SK-N-SH (cell line): Measurements from ENCODE around the gene SOCS7. TPM values are rescaled to one million over a fixed set of nuclear protein-coding genes. Genes with fewer than 3 reads are reported as not detected.

ENCODE experiments used
- CTCF ChIA-PET: fragments of 300-600, 350-600 bp; formaldehyde crosslinking; extraction: SDS; loops from one replicate; lab custom pipeline; 2021; lab: Yijun Ruan, JAX
- POLR2A ChIA-PET: fragments of 350-600 bp; sonication (Branson Sonifier 250); formaldehyde crosslinking; extraction: SDS; loops from one replicate; lab custom pipeline; 2020; ENCODE audit warnings: antibody characterized with exemption, inconsistent platforms; lab: Yijun Ruan, JAX
- DNase-seq: peaks from one replicate; pipeline ENCODE4 v3.0.0; 2012
- H2AFZ ChIP-seq: fragments of 200-600 bp; sonication (generic); 2 replicates; pipeline ENCODE4 v1.8.1; 2016; ENCODE audit warnings: antibody characterized with exemption, mild to moderate bottlenecking, low read depth
- H3F3A ChIP-seq: fragments of 200-600 bp; sonication (generic); replicated peaks from 2 replicates; pipeline ENCODE3; 2016; ENCODE audit warnings: antibody characterized with exemption, mild to moderate bottlenecking; ENCODE audit not compliant: insufficient read depth
- H3K27ac ChIP-seq, 2 experiments: fragments of 200-500 bp in 1 of 2; fragments of 200-600 bp in 1 of 2; sonication (Bioruptor generic) in 1 of 2; sonication (generic), shearing (Covaris generic) in 1 of 2; 2 replicates each; pipeline versions ENCODE4 v1.5.1 to v1.6.1; 2014 to 2016; ENCODE audit warnings: low read depth in 2 of 2, inconsistent platforms in 1 of 2, low read length in 1 of 2, mild to moderate bottlenecking in 1 of 2, mixed read lengths in 1 of 2
- H3K27me3 ChIP-seq: fragments of 200-600 bp; sonication (generic), shearing (Covaris generic); 2 replicates; pipeline ENCODE4 v1.6.1; 2016; ENCODE audit warnings: mixed run types; ENCODE audit not compliant: insufficient read depth
- H3K36me3 ChIP-seq, 2 experiments: fragments of 200-500 bp in 1 of 2; fragments of 200-600 bp in 1 of 2; sonication (Bioruptor generic) in 1 of 2; sonication (generic) in 1 of 2; replicated peaks in 1 of 2; 2 replicates each; pipeline versions ENCODE3 to v1.5.1; 2014 to 2016; ENCODE audit warnings: low read length in 1 of 2, mild to moderate bottlenecking in 1 of 2; ENCODE audit not compliant: insufficient read depth in 2 of 2, control insufficient read depth in 1 of 2
- H3K4me1 ChIP-seq, 2 experiments: fragments of 200-500 bp in 1 of 2; fragments of 200-600 bp in 1 of 2; sonication (Bioruptor generic) in 1 of 2; sonication (generic), shearing (Covaris generic) in 1 of 2; 2 replicates each; pipeline versions ENCODE4 v1.5.1 to v1.6.1; 2014 to 2016; ENCODE audit warnings: low read depth in 1 of 2, low read length in 1 of 2, mixed run types in 1 of 2; ENCODE audit not compliant: insufficient read depth in 2 of 2, control insufficient read depth in 1 of 2
- H3K4me2 ChIP-seq: fragments of 200-600 bp; sonication (generic), shearing (Covaris generic); 2 replicates; pipeline ENCODE4 v1.6.1; 2017; ENCODE audit warnings: mixed run types
- H3K4me3 ChIP-seq, 2 experiments: fragments of 200-500 bp in 1 of 2; fragments of 200-600 bp in 1 of 2; sonication (Bioruptor generic) in 1 of 2; sonication (generic), shearing (Covaris generic) in 1 of 2; 2 replicates each; pipeline versions ENCODE4 v1.5.1 to v1.8.1; 2014 to 2016; ENCODE audit warnings: low read depth in 2 of 2, inconsistent platforms in 1 of 2, low read length in 1 of 2, mild to moderate bottlenecking in 1 of 2, mixed read lengths in 1 of 2, moderate library complexity in 1 of 2
- H3K79me2 ChIP-seq: fragments of 200-600 bp; sonication (generic); 2 replicates; pipeline ENCODE4 v1.8.1; 2017; ENCODE audit warnings: mild to moderate bottlenecking; ENCODE audit not compliant: insufficient read depth
- H3K9ac ChIP-seq: fragments of 200-600 bp; sonication (generic); 2 replicates; pipeline ENCODE4 v1.6.1; 2017; ENCODE audit warnings: mixed run types
- H3K9me2 ChIP-seq: fragments of 200-600 bp; sonication (generic); 2 replicates; pipeline ENCODE4 v1.6.1; 2017; ENCODE audit warnings: mixed run types
- H3K9me3 ChIP-seq: fragments of 200-600 bp; sonication (generic); 2 replicates; pipeline ENCODE4 v1.6.1; 2017; ENCODE audit warnings: mixed run types, mild to moderate bottlenecking, moderate library complexity
- H4K20me1 ChIP-seq: fragments of 200-600 bp; sonication (generic); 2 replicates; pipeline ENCODE4 v1.6.1; 2017; ENCODE audit warnings: mild to moderate bottlenecking, mixed run types; ENCODE audit not compliant: insufficient read depth
- CHD2 ChIP-seq: fragments of 150-350 bp; IDR thresholded peaks from 2 replicates; pipeline ENCODE4 v1.6.1; 2018; ENCODE audit warnings: low read length; ENCODE audit not compliant: partially characterized antibody
- ELF1 ChIP-seq: IDR thresholded peaks from 2 replicates; pipeline ENCODE4 v1.4.0; 2012
- FOXM1 ChIP-seq: IDR thresholded peaks from 2 replicates; pipeline ENCODE4 v1.4.0; 2012; ENCODE audit warnings: low read depth, mild to moderate bottlenecking
- MEF2A ChIP-seq: IDR thresholded peaks from 2 replicates; pipeline ENCODE4 v1.4.0; 2012; ENCODE audit warnings: low read depth, borderline replicate concordance
- MXI1 ChIP-seq: IDR thresholded peaks from 2 replicates; pipeline ENCODE4 v1.6.1; 2012; ENCODE audit warnings: mild to moderate bottlenecking, low read depth, low read length, improper control_type of control experiment
- RFX5 ChIP-seq: IDR thresholded peaks from 2 replicates; pipeline ENCODE4 v1.6.1; 2012; ENCODE audit warnings: mild to moderate bottlenecking, improper control_type of control experiment, low read length
- SMC3 ChIP-seq: IDR thresholded peaks from 2 replicates; pipeline ENCODE4 v1.6.1; 2012; ENCODE audit warnings: low read depth, low read length, improper control_type of control experiment
- TCF12 ChIP-seq: IDR thresholded peaks from 2 replicates; pipeline ENCODE4 v1.4.0; 2012
- YY1 ChIP-seq: IDR thresholded peaks from 2 replicates; pipeline ENCODE4 v1.4.0; 2012; ENCODE audit warnings: low read depth, mild to moderate bottlenecking
- whole genome bisulfite sequencing: methylation state at CpG from one replicate; pipeline ENCODE4 v1.1.6; 2017; ENCODE audit warnings: low lambda C conversion rate; 5-methylcytosine and 5-hydroxymethylcytosine counted together
- polyA plus RNA-seq, 3 experiments: library from polyadenylated mRNA; depleted of rRNA; stranded (reverse); fragments of >200 nt; gene quantifications; 2 replicates each; pipeline ENCODE4 v1.2.3, GENCODE V29; 2012
- TF ChIP-seq, protein P1 (sequence below): fragments of 150-350 bp; IDR thresholded peaks from 2 replicates; pipeline ENCODE4 v1.6.1; 2016; ENCODE audit warnings: mild to moderate bottlenecking, low read depth, low read length
- TF ChIP-seq, protein P2 (sequence below): IDR thresholded peaks from 2 replicates; pipeline ENCODE4; 2012
- TF ChIP-seq, protein P3 (sequence below): IDR thresholded peaks from 2 replicates; pipeline ENCODE4 v1.4.0; 2012; ENCODE audit warnings: low read depth, borderline replicate concordance
- TF ChIP-seq, protein P4 (sequence below): IDR thresholded peaks from 2 replicates; pipeline ENCODE4 v1.4.0; 2012; ENCODE audit warnings: low read depth, borderline replicate concordance

The SOCS7 gene
- polyA plus RNA-seq, 1 of the 3 experiments (the other 2 are of a cell fraction): 7.4 TPM

DNA sequence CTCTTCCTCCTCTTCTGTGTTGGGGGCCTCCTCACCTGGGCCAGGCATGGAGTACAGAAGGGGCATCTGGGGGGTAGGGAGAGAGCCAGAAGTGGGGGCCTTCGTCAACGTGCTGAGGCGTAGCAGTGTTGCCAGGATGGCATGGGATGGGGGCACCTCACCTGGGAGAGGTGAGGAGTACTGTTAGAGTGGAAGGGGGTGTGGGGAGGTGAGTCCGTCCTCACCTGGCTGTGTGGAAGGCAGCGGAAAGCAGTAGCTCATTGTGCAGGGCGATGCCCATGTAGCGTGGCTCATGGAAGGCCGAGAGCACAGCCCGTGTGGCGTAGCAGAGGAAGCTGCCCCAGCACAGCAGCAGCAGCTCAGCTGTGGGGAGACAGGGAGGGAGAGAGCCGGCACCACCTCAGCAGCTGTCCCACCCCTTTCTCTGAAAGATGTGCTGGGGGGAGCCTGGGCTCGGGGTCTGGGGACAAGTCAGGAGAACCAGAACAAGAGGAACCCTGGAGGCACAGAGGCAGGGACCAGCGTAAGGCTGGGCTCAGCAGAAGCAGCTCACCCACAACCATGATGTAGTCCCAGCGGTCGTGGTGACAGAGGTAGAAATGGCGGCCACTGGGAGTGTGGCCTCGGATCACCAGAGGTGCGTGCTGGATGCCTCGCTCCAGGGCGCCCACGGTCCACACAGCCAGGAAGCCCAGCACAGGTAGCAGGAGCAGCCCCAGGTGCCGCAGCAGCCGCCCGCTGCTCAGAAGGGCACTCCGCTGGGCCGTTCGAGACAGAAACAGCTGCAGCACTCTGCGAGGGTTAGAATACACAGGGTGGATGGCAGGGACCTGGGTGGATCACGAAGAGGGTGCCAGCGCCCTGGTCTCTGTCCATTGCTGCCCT, 16.9 kb upstream of the SOCS7 start:
- Histone ChIP-seq H3K4me3 (no peak overlapping the region), H3K4me2 (no peak overlapping the region), H3F3A (no peaks in the 10 kb centered on the region), H2AFZ (no peak overlapping the region), H3K79me2 (no peaks in the 10 kb centered on the region), H3K4me1 (no peaks in the 10 kb centered on the region; a peak in 1 of 4 replicates), H3K9me3 (no peaks in the 10 kb centered on the region), H3K9ac (no peak overlapping the region), H3K27me3 (no peaks in the 10 kb centered on the region), H3K27ac (no peak overlapping the region), H4K20me1 (no peaks in the 10 kb centered on the region), H3K36me3 (no peaks in the 10 kb centered on the region), H3K9me2 (no peaks in the 10 kb centered on the region)
- WGBS: 74% methylated on average over 28 of the region's 30 CpGs
- POLR2A ChIA-PET: no interaction called here
- TF ChIP-seq, protein P1, sequence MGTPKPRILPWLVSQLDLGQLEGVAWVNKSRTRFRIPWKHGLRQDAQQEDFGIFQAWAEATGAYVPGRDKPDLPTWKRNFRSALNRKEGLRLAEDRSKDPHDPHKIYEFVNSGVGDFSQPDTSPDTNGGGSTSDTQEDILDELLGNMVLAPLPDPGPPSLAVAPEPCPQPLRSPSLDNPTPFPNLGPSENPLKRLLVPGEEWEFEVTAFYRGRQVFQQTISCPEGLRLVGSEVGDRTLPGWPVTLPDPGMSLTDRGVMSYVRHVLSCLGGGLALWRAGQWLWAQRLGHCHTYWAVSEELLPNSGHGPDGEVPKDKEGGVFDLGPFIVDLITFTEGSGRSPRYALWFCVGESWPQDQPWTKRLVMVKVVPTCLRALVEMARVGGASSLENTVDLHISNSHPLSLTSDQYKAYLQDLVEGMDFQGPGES: no peak
- DNase-seq: peak; percentile 14
- CTCF ChIA-PET: interaction anchor here (1.5 to 23.5 kb wide), 4 partner anchors 10 to 74 kb away, joined by 3 to 303 read pairs (median 6); partner anchors contain the start of genes GPR179 and SOCS7

DNA sequence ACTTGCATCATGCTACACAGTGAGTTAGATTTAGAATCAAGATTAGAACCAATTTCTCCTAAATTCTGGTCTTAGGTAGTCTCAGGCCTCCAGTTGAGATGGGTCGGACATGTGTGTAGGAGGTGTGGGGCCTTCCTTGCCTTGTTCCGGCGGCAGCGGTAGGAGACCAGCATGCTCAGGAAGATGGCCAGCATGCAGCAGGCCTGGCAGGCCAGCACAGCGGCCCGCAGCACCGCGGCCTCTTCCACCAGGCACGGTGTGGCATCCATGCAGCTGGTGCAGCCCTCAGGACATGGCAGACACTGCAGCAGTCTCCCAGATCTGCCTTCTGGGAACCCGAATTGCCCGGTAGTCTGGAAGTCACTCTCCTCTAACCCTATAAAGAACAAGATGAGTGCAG, 14.8 kb upstream of the SOCS7 start:
- no peaks in the 10 kb centered on the region for H3K79me2 ChIP-seq
- H3K27ac ChIP-seq: no peak overlapping the region
- no peaks in the 10 kb centered on the region for H3K9me2 ChIP-seq
- TF ChIP-seq RFX5 (no peak), YY1 (no peak), ELF1 (no peak), TCF12 (no peak), MEF2A (no peak), FOXM1 (no peak), CHD2 (no peak), MXI1 (no peak), SMC3 (no peak)
- TF ChIP-seq, protein P2, sequence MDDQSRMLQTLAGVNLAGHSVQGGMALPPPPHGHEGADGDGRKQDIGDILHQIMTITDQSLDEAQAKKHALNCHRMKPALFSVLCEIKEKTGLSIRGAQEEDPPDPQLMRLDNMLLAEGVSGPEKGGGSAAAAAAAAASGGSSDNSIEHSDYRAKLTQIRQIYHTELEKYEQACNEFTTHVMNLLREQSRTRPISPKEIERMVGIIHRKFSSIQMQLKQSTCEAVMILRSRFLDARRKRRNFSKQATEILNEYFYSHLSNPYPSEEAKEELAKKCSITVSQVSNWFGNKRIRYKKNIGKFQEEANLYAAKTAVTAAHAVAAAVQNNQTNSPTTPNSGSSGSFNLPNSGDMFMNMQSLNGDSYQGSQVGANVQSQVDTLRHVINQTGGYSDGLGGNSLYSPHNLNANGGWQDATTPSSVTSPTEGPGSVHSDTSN: no peak
- TF ChIP-seq, protein P3, sequence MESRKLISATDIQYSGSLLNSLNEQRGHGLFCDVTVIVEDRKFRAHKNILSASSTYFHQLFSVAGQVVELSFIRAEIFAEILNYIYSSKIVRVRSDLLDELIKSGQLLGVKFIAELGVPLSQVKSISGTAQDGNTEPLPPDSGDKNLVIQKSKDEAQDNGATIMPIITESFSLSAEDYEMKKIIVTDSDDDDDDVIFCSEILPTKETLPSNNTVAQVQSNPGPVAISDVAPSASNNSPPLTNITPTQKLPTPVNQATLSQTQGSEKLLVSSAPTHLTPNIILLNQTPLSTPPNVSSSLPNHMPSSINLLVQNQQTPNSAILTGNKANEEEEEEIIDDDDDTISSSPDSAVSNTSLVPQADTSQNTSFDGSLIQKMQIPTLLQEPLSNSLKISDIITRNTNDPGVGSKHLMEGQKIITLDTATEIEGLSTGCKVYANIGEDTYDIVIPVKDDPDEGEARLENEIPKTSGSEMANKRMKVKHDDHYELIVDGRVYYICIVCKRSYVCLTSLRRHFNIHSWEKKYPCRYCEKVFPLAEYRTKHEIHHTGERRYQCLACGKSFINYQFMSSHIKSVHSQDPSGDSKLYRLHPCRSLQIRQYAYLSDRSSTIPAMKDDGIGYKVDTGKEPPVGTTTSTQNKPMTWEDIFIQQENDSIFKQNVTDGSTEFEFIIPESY: no peak
- TF ChIP-seq, protein P4, sequence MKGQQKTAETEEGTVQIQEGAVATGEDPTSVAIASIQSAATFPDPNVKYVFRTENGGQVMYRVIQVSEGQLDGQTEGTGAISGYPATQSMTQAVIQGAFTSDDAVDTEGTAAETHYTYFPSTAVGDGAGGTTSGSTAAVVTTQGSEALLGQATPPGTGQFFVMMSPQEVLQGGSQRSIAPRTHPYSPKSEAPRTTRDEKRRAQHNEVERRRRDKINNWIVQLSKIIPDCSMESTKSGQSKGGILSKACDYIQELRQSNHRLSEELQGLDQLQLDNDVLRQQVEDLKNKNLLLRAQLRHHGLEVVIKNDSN: no peak
- no peak overlapping the region for H2AFZ ChIP-seq
- H3K27me3 ChIP-seq: no peaks in the 10 kb centered on the region
- no peaks in the 10 kb centered on the region for H4K20me1 ChIP-seq
- no peak overlapping the region for H3K4me2 ChIP-seq
- DNase-seq: no peak
- ChIA-PET POLR2A (no interaction called here), CTCF (interaction anchor here (2.4 to 24.7 kb wide), 3 partner anchors 6 to 78 kb away, joined by 6 to 303 read pairs (median 303); partner anchors contain the start of genes GPR179 and SOCS7)
- WGBS: 77% methylated on average over 2 of the region's 11 CpGs
- H3K4me3 ChIP-seq: no peak overlapping the region
- no peaks in the 10 kb centered on the region for H3K9me3 ChIP-seq
- H3K4me1 ChIP-seq: peaks cover 0 to 8% of the 10 kb centered on the region in 2 experiments; a peak in 1 of 4 replicates
- H3K36me3 ChIP-seq: no peaks in the 10 kb centered on the region
- no peak overlapping the region for H3K9ac ChIP-seq
- H3F3A ChIP-seq: no peaks in the 10 kb centered on the region
